IPS DF 19.7 (cell line): ENCODE results near the gene LYPD8.

ENCODE experiments used
- DNase-seq: peaks from one replicate; pipeline ENCODE4 v3.0.0-alpha.2; 2013; ENCODE audit warnings: low read depth, low spot score

Gene LYPD8

GRCh38 chr1:248757784-248758195, 2.2 kb upstream of the LYPD8 start:
- no peak for DNase-seq

DNA sequence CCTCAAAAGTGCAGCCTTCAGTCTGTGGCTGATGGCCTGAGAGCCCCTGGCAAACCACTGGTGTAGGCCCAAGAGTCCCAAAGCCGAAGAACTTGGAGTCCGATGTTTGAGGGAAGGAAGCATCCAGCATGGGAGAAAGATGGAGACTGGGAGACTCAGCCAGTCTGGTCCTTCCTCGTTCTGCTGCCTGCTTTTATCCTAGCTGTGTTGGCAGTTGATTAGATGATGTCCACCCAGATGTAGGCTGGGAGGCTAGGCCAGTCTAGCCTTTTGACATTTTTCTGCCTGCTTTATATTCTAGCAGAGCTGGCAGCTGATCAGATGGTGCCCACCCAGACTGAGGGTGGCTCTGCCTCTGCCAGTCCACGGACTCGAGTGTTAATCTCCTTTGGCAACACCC, 1.1 kb upstream of the LYPD8 start:
- DNase-seq = no peak

GRCh38 chr1:248756151-248756550, 592 bp upstream of the LYPD8 start:
- DNase-seq = no peak

DNA sequence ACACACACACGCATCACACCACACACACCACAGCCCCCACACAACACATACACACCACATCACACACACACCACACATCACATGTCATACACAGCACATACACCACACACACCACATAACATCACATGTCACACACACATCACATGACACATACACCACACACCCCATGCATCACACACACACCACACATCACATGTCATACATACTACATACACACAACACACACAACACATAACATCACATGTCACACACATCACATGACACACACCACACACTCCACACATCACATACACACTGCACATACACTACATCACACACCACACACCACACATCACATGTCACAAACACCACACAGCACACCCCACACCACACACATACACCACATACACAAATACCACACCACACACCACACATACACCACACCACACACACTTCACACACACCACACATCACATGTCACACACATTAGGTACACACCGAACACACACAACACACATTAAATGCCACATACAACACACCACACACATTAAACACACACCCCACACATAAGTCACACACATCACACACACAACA, 1.8 kb downstream of the LYPD8 start:
- no peak for DNase-seq

DNA sequence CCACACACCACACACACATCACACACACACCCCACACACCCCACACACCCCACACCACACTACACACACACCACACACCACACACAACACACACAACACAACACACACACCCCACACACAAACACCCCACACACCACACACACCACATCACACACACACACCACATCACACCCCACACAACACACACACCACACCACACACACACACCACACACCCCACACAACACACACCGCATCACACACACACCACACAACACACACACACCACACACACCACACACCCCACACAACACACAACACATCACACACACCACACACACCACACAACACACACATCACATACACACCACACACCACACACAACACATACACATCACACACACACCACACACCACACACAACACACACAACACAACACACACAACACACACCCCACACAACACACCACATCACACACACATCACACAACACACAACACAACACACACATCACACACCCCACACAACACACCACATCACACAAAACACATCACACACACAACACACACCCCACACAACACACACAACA, 2.4 kb downstream of the LYPD8 start:
- DNase-seq = no peak

GRCh38 chr1:248752161-248753028, 3.2 kb downstream of the LYPD8 start:
- DNase-seq = no peak

DNA sequence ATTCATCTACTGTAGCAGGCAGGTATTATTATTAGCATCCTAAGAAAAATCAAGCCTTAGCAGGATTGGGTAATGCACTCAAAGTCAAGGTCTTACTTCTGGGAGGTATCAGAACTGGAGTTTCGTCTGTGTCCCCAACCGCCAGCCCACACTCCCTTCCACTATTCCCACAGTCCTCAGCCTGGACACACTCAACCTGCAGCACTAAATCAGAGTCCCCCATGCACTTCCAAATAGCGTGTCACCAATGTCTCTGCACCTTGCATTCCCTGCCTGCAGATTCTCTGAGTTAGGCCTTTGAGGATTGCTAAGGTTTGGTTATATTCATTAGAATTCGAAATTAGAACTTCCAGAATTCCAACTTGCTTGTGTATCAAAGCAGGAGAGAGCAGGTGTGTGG, 3.9 kb downstream of the LYPD8 start:
- DNase-seq = no peak

DNA sequence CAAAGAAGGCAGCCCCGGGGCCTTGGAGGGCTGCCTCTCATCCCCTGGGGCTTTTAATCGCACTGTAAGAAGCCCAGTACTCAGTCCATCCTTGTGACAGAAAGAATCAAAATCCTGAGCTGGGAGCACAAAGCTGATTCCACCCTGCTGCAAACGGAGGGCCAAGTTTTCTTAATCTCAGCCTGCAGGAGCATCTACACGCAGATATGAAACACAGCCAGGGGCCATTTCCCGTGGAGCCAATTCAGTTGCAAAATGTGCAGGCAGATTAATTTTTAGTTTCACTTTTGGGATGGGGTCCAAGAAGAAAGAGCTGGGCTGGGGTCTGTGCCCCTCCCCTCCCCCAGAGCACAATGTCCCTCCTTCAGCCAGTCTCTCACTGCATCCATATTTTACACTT, 4.4 kb downstream of the LYPD8 start:
- no peak for DNase-seq

GRCh38 chr1:248750496-248750895, 5.1 kb downstream of the LYPD8 start:
- no peak for DNase-seq

DNA sequence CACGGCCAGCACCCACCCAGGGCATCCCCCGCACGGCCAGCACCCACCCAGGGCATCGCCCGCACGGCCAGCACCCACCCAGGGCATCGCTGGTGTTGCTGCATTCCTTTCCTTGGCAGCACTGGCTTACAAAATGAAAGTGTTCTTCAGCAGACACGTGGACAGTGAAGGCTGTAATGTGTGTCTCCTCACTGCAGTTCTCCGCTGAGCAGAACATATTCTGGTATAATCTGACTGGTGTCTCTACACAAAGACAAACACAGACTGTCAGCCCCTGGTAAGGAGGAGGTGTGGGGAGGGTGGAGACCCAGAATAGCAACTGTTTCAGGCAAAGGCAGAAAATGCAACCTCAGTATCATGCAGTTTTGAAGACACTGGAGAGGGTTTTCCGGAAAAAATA, 7.3 kb downstream of the LYPD8 start:
- DNase-seq = no peak

DNA sequence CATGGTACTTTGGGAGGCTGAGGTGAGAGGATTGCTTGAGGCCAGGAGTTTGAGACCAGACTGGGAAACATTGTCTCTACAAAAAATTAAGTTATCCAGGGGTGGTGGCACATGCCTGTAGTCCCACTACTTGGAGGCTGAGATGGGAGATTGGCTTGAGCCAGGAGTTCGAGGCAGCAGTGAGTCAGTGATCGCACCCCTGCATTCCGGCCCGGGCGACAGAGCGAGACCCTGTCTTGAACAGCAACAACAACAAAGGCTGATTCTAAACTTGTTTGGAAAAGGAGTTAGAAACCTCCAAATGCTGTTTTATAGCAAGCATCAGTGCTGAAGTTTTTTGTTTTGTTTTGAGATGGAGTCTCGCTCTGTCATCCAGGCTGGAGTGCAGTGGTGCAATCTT, 14.7 kb downstream of the LYPD8 start:
- no peak for DNase-seq

DNA sequence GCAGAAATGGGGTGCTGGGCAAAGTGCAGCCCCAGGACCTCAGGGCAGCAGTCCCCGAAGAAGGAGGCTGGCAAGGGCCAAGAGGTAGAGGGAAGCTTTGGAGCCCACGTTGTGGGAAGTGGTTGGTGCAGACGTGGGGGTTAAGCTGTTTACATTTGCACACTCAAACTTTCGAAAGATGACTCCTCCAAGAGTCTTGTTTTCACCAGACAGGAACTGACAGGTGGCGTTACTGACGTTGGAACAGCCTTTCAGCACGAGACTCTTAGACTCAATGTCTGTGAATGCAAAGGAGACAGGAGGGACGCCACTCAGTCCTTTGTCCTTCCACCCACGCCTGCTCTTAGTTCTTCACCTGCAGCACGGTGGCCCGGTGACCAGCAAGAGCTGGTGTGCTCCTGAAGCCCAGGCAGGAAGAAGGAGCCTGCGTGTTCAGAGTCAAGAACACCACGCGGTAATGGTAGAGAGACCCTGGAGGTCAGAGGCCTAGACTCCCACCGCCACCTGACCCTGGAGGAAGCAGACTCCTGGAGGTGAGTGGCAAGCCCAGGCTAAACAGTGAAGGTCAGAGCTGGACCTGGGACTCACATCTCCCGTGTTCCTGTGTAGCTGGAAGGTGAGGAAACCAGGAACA, 15.9 kb downstream of the LYPD8 start:
- DNase-seq = no peak

- DNase-seq = no peak
Observed at GRCh38 chr1:248737457-248737856, 18.1 kb downstream of the LYPD8 start.

GRCh38 chr1:248736977-248737376, 18.6 kb downstream of the LYPD8 start:
- DNase-seq = no peak

- no peak for DNase-seq
Observed at GRCh38 chr1:248733566-248733965, 22.0 kb downstream of the LYPD8 start.

- DNase-seq = no peak
Observed at GRCh38 chr1:248730507-248731335, 24.8 kb downstream of the LYPD8 start.

- DNase-seq = no peak
Observed at GRCh38 chr1:248714248-248714647, 41.3 kb downstream of the LYPD8 start.

- no peak for DNase-seq
Observed at GRCh38 chr1:248710305-248710900, 45.2 kb downstream of the LYPD8 start.

DNA sequence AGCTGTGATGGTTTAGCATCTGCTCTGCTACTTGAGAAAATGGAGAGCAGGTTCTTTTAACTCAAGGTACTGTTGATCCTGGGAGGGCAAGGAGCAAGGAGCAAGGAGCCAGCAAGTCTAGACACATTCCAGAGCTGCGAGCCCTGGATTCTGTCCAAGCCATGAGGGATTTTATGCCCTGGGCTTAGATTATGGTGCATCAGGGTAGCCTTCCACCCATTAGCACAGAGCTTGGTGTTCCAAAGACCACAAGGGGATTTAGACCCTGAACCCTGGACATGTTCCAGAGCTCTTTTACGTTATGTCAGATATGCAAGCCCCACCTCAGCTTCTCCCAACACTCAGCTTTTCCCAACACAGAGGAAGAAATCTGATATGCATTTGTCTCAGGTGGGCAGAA, 51.0 kb downstream of the LYPD8 start:
- no peak for DNase-seq

DNA sequence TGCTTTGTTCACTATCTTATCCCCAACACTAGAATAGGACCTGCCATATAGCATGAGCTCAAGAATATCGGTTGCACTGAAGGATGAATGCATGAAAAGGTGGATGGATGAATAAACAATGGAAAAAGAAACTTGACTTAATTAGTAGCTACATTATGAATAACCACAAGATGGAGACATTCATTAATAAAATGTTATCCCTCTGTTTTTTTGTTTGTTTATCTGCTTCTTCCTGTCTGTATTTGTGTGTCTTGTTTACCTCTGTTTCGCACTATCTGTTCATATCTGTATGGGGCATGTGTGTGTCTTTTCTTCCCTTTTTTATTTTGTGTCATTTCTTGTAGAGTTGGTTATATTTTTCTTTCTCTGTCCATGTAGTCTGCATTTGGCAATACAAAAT, 51.9 kb downstream of the LYPD8 start:
- no peak for DNase-seq

DNA sequence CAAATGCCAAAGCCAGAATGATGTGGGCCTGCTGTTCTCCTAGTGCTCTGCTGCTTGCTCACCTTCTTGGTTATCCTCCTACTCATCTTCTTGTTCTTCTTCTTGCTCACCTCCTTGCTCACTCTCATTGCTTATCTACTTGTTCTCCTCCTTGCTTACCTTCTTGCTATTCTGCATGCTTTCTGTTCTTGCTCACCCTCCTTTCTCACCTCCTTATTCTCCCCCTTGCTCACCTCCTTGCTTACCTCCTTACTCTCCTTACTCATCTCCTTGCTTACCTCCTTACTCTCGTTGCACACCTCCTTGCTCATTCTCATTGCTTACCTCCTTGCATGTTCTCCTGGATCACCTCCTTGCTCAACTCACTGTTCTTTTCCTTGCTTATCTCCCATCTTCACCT, 52.8 kb downstream of the LYPD8 start, which contains the start of gene OR14I1:
Gene OR14I1, minus strand, starts transcription at position 53 of the 400 bp plus-strand sequence.
- no peak for DNase-seq
